HG03139 (cell line): Measurements from ENCODE around the gene KRTAP10-2.

Experiments
- ATAC-seq: cut with Tn5 transposase; IDR thresholded peaks from one replicate; pipeline ENCODE4 v1.9.1; 2021; ENCODE audit not compliant: unreplicated experiment

Gene KRTAP10-2

DNA sequence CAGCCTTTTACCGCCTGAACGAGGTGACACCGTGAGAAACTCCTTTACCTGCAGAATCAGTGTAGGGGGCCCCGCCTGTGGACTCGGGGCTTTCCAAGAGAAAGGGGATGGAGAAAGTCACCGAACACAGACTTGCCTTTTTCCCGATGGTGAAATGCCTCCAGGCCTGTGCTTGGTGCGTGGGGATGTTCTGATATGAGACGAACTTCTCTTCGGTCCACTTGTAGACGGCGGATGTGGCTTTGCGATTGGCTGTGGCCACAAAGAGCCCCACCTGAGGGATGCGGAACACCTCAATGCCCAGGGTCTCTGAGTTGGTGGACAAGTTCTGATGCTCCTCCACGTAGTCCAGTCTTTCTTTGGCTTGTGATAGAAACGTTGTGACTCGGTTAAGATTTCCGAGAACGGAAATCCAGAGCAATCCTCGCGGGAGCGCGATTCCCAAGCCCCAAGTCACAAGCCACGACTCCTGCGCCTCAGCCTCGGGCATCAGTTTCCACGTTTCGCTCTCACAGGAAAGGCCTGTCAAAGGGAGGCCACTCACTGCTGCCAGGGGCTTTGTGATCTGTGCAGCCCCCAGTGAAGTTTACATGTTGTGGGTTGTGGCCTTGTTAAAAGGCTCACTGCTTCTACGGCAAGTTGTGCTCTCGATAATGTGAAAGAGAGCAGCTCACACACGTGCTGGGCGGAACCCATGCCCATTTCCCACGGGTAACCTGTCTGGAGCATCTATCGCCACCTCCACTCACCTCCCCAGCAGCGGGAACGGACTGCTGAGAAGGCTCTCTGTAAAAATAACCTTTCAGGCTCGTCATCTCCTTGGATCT lies 23.9 kb downstream of the KRTAP10-2 start:
- no peak for ATAC-seq

DNA sequence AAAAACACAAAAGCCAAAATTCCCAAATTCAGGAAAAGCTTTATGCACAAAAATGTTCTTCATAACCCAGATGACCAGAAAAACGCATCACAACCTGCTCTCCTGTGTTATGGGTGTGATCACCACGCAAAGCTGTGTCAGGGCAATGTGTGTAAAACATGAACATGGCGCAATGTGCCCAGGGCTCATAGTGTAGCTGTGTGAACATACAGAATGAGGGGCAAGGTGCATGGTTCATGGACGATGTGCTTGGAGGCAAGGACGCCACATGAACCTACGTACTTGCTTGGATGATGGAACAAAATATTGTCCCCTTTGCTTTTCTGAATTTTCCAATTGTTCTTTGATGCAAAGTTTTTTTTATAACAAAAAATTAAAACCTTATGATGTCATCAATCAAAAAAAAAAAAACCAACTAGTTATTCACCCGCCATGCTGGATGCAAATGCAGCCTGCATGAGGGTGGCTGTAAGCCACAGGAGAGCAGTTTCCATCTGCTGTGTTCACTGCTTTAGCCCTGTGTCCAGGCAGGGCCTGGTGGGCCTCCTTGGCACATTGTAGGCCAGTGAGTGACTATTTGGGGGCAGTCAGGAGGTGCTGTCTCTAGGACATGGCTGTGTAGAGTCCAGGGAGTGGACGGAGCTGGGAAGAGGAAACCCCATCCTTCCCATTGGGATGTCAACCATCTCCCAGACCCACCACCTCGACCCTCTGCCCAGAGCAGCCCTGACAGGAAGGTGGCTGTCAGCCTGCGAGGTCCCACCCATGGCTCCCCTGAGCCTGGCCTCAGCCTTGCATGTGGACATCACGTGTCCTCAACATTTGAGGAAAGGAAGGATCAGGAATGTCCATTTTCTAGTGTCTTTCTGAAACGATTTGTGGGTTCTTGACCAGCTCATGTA lies 25.0 kb downstream of the KRTAP10-2 start:
- no peak for ATAC-seq

DNA sequence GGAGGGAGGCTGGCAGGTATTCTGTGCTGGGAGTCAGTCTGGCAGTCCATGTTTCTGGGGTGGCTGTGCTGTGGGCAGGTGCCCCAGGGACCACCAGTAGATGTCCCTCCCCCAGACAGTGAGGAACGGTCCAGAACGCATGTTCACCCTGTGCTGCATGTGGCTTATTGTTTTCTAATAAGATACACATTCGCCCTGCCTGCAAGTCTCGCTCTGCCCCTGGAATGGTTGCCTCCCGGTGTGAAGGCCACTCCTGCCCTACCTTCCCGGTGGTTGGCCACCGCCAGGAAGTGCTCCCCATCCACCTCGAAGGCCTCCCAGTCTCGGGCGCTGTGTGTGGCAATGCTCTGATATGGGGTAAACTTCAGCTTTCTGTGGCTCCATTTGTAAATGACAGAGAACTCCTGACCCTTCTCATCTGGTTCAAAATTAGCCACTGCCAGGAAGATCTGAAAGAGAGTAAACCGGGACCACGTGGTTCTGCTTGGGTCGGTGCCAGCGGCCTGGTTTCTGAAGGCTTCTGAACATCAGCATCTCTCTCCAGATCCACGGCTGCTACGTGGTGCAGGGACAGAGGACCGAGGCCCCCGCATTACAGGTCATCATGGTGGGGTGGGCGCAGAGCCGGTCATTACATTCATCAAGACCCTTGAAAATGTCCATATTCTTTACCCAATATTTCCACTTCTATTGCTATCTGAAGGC lies 25.8 kb downstream of the KRTAP10-2 start:
- no peak for ATAC-seq

DNA sequence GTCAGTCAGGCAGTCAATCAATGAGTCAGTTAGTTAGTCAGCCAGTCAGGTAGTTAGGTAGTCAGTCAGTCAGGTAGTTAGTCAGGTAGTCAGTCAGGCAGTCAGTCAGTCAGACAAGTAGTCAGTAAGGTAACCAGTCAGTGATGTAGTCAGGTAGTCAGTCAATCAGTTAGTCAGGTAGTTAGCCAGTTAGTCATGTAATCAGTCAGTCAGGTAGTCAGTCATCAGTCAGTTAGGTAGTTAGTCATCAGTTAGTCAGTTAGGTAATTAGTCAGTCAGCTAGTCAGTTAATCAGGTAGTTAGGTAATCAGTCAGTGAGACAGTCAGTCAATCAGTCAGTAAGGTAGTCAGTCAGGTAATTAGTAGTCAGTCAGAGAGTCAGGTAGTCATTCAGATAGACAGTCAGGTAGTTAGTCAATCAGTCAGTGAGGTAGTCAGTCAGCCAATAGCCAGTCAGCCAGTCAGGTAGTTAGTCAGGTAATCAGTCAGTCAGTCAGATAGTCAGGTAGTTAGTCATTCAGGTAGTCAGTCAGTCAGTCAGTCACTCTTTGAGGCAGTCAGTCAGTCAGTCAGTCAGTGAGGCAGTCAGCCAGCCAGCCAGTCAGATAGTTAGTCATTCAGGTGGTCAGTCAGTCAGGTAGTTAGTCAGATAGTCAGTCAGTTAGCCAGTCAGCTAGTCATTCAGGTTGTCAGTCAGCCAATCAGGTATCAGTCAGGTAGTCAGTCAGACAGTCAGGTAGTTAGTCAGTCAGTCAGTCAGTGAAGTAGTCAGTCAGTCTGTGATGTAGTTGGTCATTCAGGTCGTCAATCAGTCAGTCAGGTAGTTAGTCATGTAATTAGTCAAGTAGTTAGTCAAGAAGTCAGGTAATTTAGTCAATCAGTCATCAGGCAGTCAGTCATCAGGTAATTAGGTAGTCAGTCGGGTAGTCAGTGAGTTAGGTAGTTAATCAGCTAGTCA lies 26.6 kb downstream of the KRTAP10-2 start:
- no peak for ATAC-seq

DNA sequence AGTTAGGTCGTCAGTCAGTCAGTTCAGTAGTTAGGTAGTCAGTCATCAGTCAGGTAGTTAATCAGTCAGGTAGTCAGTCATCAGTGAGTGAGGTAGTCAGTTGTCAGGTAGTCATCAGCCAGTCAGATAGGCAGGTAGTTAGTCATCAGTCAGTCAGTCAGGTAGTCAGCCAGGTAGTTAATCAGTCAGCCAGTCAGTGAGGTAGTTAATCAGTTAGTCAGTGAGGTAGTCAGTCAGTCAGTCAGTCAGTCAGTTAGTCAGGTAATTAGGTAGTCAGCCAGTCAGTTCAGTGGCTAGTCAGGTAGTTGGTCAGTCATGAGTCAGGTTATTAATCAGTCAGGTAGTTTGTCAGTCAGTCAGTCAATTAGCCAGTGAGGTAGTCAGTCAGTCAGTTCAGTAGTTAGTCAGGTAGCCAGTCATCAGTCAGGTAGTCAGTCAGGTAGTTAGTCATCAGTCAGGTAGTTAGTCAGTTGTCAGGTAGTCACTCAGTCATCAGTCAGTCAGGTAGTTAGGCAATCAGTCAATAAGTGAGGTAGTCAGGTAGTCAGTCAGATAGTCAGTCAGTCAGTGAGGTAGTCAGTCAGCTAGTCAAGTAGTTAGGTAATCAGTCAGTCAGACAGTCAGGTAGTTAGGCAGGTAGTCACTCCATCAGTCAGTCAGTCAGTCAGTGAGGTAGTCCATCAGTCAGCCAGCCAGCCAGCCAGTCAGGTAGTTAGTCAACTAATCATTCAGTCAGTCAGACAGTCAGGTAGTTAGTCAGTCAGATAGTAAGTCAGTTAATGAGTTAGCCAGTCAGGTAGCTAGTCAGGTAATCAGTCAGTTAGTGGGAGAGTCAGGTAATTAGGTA lies 27.5 kb downstream of the KRTAP10-2 start:
- ATAC-seq, result no peak

DNA sequence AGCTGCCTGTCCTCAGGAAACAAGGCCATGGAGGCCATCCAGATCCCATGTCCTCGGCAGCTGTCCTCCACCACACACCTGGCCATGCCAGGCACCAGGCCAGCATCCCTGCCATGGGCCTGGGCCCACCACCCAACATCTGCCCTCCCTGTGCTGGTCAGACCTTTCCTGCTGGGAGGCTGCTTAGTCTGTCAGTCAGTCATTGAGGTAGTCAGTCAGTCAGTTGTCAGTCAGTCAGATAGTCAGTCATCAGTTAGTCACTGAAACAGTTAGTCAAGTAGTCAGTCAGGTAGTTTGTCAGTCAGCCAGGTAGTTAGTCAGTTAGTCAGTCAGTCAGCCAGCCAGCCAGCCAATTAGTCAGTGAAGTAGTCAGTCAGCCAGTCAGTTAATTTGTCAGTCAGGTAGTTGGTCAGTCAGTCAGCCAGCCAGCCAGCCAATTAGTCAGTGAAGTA lies 28.5 kb downstream of the KRTAP10-2 start:
- no peak for ATAC-seq

DNA sequence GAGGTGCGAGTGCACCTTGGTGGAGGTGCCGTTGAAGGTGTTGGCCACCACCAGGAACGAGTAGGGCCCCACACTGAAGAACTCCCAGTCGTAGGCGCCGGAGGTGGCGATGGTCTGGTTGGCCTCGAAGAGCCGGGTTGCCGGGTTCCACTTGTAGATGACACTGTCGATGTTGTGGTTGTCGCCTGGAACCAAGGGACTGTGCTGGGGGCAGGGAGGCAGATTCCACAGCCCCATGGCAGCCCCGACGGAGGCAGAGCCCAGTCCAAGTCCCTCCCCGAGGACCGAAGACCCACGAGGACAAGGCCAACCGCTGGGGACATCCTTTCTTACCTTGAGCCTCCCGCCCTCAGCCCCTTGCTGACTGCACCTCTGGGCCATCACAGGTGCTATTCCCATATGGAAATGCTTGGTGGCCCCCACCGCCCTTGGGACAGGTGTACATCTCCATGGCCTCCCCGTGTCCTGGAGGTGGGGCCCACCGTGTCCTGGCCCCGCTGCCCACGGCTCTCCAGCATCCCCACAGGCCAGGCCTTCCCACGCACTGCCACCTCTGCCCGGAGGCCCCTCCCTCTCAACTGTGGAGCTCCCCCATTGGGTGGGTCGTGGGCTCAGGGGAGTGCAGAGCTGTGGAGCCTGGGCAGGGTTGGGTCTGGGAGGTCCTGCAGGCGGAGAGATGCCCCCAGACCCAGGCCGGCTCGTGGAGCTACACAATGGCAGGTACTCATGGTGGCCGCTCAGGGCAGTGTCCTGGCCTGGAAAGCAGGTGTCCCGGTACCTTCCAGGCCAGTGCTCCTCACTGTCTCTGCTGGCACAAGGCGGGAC lies 29.2 kb downstream of the KRTAP10-2 start:
- no peak for ATAC-seq

DNA sequence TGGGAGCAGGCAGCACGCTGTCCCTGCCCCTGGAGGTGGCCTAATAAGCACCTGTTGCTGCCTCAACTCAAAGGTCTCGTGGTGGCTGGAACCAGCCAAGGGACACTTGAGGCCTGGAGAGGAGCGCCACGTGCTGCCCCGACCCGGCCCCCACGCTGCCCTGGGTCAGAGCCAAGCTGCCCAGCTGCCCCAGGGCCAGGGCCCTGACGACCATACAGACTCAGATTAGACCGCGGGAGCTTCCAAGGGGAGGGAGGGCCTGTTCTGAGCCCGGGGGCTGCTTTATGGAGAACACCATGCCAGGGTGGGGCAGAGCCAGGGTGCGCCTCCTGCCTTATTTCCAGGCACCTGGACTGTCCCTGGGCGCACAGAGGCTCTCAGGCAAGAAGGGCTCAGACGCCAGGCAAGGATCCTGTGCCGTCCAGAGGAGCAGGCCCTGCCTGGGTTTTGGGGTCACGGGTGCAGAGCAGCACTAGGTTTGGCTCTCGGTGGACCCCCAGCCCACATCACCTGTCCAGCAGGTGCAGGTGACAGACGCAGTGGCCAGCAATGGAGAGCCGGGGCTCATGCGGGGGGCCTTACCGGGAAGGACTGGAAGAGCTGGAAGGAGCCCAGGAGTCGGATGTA lies 29.9 kb downstream of the KRTAP10-2 start:
- ATAC-seq, result no peak

DNA sequence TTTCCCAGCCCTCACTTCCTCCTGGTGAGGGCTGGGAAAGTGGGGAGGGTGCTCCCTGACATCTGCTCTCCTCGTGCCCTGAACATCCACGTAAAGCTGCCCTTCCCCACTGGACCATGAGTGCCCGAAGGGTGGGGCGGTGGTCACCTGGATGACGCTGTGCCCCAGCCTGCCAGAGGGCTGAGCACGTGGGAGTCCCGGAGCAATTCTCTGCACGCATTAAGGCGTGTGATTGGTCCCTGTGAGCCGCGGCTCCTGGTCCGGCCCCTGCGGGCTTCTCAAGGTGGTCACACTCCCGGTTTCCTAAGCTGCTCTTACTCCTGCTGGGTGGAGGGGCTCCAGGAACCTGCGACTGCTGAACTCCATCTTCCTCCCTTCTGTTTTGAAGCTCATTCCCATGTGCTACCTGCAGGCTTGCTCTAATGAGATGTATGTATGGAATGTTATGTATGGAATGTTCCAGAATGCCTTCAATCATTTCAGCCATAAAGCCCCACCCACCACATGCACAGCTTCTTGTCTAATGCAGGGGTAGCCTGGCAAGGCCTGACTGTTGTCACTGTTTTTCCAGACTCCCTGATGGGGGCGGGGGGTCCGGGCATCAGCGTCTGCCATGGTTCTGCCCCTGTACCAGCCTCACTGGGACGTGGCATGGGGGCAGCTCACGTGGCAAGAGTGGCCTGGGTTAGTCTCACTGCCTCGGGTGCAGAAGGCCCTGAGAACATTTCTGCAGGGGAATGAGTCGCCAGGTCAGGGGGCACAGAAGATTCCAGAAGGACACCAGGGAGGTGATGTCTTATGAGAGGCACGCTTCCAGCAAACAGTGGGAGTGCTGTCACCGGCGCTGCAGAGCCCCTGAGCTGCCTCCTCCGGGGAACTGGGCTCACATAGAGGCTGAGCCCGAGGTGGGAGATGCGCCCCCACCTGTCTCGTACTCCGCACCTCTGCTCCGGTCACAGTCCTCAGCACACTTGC lies 30.7 kb downstream of the KRTAP10-2 start:
- ATAC-seq, result no peak

DNA sequence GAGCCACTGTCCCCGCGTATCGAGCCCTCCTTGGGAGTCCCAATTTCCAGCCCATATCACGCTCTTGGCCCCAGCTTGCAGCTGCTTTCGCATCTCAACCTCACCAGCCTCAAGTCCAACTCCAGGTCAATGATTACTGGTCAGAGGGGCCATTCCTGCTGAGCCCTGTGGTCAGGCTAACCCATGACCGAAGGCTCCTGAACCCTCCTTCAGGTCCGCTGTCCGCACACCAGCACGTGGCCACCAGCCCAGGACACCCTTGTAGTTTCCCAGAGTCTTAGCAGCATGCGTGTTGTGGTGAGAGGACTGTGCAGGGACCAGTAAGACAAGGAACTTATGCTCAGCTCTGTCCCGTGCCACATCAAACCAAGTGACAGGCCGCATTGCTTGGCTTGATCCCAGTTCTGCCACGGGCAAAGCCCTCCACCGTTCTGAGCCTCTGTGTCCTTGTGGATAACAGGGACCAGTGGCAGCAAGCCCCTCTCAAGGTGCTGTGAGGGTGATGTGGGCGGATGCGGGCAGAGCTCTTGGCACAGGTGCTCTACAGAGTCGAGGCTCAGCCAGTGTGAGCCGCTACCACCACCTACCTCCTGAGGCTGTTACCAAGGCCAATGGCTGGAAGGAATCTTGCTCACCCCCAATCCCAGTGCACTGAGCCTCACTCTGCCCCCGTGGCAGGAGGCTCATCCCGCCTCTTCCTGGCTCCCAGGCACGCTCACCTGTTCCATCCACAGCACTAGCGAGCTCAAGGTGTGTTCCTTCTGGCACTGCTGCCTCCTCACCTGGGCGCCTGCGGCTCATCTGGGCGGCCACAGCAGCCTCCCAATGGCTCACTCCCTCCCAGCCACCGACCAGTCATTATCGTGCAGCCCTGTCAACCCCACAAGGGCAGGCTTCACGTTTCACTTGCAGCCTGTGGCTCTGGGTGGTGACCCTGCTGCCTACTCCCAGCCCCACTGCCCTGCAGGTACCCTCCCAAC lies 31.7 kb downstream of the KRTAP10-2 start:
- ATAC-seq, result no peak

DNA sequence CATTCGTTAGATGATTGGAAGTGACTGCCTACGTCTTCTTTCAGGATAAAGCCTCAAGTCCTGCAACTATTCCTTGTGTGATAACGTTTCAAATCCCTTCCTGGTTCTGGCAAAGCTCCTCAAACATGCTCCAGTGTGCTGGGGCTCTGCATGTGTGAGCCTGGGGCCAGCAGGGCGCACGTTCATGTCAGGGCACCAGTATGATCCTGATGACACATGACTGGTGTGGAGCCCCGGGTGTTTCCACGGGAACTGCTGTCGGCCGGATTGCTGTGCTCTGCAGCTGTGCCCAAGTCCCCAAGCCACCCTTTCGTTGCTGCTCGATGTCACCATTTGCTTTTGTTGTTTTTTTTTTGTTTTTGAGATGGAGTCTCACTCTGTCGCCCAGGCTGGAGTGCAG lies 32.6 kb downstream of the KRTAP10-2 start:
- ATAC-seq, result no peak

DNA sequence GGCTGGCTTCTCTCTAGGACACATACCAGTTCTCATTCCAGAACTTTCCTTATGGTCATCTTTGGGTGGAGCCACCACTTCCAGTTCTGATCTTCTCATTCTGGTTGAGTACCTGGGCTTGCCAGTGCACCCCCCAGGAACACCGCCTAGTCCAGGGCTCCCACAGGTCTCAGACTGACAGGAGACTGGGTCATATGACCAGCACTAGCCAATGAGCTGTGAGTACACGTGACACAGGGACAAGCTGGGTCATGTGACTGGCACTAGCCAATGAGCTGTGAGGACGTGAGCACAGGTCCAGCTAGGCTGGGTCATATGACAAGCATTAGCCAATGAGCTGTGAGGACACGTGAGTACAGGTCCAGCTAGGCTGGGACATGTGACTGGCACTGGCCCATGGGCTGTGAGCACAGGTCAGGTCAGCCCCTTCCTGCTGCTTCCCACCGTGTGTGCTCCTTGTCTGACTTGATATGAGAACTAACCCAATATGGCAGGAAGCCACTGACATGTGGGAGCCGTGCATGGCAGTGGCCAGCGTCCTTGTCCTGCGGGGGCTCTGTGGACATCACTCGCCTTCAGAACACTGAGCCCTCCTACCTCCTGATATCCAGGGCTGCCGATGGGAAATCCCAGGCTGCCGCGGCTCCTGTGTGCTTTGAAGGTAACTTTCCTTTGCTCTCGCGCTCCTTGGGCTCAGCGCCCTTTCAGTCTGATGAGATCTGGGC lies 34.0 kb downstream of the KRTAP10-2 start:
- ATAC-seq, result no peak

DNA sequence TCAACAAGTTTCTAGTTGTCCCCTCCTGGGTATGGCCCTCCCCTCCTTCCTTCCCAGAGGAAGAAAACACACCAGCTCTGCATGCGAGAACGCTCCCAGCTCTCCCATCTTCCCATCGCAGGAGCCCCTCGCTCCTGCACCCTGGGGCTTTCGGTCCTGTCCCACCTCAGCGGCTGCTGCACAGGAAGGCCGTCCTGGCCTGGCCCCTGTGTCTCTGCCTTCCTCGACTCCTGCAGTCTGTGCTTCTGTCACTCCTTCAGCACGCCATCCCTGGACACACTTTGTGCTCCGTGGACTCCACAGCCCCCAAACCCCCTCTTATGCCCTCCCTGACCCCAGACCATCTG lies 34.5 kb downstream of the KRTAP10-2 start:
- no peak for ATAC-seq

DNA sequence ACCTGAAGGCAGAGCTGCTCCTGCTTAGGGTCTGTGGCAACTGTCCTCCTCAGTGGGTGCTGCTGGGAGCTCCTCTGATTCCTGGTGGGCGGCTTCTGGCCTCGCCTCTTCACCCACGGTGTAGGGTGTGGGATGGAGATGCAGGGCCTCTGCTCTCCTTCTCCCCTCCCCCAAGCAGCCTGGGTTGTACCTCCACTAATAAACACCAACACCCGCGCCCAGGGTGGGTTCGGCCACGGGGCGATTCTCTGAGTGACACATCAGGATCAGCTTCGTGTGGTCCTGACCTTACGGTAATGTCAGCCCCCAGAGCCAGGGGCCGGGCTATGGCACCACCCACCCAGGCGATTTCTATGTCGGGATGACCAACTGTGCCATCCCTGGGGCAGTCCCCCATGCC lies 35.0 kb downstream of the KRTAP10-2 start:
- ATAC-seq, result no peak
